ENCODE measurements around the gene DOCK8.
A peak's percentile ranks its signal among the peaks of the same experiment; 100 is the strongest.

The DOCK8 gene

DNA sequence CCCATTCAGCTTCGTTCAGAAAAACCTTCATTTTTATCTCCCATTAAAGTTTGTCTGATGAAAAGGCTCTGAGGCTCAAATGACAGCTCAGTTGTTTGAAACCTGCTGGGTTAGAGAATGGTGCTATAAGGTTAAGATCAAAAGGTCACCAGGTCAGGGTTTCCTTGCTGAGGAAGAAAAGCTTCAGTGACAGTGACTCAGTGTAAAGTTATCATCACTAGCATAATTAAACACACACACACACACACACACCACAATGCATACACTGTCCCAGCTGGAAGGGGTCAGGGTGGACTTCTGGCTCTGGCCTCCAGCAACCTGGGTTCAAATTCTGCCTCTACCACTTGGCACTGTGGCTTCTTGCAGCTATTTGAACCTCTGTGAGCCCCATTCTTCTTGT, 281.1 kb downstream of the DOCK8 start:
- no peaks in the 10 kb centered on the region for H3K36me3 ChIP-seq (ENCODE audit: control insufficient read depth, insufficient read depth, low read length)
- no peak overlapping the region for H3K27ac ChIP-seq (ENCODE audit: low read depth, low read length, severe bottlenecking)
- no peaks in the 10 kb centered on the region for H3K4me1 ChIP-seq (ENCODE audit: control insufficient read depth, insufficient read depth, low read length, poor library complexity, severe bottlenecking)
- no CpG with 5 or more reads among the region's 1 CpG for WGBS, 2 experiments (ENCODE audit: insufficient coverage in 2 of 2)
- no peak overlapping the region for H3K4me3 ChIP-seq (ENCODE audit: extremely low read depth, insufficient read depth, low read length, poor library complexity, severe bottlenecking)
- no peaks in the 10 kb centered on the region for H3K9me3 ChIP-seq (ENCODE audit: control insufficient read depth, low read length)

DNA sequence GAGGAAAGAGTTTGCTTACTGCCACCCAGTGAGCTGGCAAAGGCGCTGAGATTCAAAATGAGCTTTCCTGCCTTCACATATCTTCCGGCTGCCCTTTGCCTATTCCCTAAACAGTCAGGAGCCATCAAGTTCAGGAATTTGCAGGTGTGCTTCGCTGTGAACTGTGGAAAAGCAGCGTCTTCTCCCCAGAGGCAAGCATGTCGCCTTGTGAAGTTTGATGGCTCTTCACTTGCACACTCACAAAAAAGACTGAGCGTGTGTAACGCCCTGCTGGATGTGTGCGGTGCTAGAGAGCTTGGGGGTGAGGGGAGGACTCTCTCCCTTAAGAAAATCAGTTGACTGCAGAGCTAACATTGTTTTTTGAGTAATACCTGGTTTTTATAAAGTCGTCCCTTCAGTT, 288.7 kb downstream of the DOCK8 start:
- Histone ChIP-seq H3K36me3 (ENCODE audit: control insufficient read depth, insufficient read depth, low read length) (no peaks in the 10 kb centered on the region), H3K9me3 (ENCODE audit: control insufficient read depth, low read length) (no peaks in the 10 kb centered on the region), H3K27ac (ENCODE audit: low read depth, low read length, severe bottlenecking) (no peak overlapping the region), H3K4me3 (ENCODE audit: extremely low read depth, insufficient read depth, low read length, poor library complexity, severe bottlenecking) (no peak overlapping the region), H3K4me1 (ENCODE audit: control insufficient read depth, insufficient read depth, low read length, poor library complexity, severe bottlenecking) (peaks cover 6% of the 10 kb centered on the region)
- WGBS, 2 experiments (ENCODE audit: insufficient coverage in 2 of 2) = 78% methylated on average over 5 to 6 of the region's 9 CpGs

DNA sequence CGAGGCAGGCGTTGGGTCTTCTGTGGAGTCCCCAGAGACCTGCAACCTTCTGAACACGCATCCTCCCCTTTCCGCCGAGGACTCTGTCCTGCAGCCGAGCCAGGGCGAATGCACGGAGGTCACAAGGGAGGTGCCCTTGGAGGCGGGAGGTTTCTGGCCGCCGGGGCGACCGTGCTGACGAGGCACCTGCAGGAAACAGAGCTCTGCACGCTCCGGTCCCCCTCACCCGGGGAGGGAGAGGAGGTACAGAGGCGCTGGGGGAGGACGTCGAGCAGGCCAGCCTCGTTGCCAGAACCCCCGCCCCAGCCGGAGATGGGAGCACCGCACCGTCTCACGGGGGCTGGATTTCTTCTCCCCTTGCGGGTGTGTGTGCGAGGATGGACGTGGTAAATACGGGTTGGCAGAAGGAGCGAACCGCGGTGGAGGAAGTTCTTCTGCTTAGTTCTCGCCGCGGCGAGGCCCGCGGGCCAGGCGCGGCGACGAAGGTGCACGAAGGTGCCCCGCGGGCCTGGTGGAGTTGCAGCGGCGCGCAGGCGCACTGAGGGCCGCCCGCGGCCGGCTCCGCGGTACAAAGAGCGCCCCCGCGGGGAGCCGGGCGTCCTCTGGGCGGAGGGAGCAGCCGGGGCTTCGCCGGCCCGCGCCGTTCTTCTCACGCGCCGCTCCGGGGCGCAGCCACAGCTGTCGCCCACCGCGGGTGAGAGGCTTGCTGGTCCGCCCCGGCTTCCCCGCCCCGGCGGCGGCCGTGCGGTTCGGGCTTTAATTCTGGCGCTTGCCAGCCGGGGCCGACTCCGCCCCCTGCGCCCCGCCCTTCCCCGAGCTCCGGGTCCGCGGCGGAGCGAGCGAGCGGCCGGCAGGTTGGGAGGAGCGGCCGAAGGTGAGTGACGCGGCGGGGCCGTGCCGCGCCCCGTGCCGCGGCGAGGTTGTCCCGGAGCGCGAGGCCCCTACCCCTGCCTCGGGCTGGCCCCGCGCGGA, 289.5 kb downstream of the DOCK8 start, which contains the start of gene KANK1:
TSS of gene KANK1 (plus strand) at position 815 of the 972 bp plus-strand sequence.
- Histone ChIP-seq H3K27ac (ENCODE audit: low read depth, low read length, severe bottlenecking) (no peak within 1 kb of the TSS), H3K36me3 (ENCODE audit: control insufficient read depth, insufficient read depth, low read length) (no peaks in the 10 kb centered on the region), H3K4me1 (ENCODE audit: control insufficient read depth, insufficient read depth, low read length, poor library complexity, severe bottlenecking) (peaks cover 6% of the 10 kb centered on the region), H3K4me3 (ENCODE audit: extremely low read depth, insufficient read depth, low read length, poor library complexity, severe bottlenecking) (peak within 1 kb of the TSS; percentile 52), H3K9me3 (ENCODE audit: control insufficient read depth, low read length) (no peaks in the 10 kb centered on the region)
- WGBS, 2 experiments (ENCODE audit: insufficient coverage in 2 of 2) = 1% methylated on average over 88 to 95 of the region's 119 CpGs

DNA sequence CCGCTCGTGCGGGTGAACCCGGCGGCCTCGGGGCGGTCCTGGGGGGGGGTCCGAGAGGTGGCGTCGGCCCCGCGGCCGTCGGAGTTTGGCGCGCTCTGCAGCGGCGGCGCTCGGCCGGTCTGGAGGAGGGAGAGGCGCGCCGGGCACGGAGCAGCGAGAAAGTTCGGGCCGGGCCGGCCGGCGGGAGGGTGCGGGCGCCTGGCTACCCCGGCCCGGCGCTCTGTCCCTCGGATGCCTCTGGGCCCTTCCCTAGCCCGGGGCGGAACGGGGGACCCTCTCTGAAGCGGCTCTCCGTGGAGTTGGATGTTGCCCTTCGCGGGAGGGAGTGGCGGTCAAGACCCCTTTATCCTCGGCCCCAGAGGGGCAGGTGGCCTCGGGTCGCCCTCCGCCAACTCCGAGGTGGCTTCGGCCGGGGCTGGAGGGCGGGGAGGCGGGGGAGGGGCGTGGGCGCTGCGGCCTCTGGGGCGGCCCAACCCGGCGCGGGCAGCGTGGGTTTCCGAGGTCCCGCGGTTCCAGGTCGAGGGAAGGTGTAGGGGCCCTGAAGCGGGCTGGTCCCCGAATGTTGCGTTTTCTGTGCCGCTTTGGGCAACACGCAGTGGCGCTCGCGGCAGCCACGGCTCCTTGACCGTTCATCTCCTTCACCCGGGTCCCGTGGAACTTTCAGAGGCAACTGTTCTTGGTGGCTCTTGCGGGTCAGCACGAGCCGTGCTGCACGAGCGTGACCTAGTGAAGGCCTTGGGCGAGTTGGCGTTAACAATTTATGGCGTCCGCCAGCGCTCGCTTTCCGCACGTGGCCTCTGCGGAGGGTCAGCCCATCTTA, 290.5 kb downstream of the DOCK8 start:
- Histone ChIP-seq H3K4me1 (ENCODE audit: control insufficient read depth, insufficient read depth, low read length, poor library complexity, severe bottlenecking) (peaks cover 6% of the 10 kb centered on the region), H3K36me3 (ENCODE audit: control insufficient read depth, insufficient read depth, low read length) (no peaks in the 10 kb centered on the region), H3K9me3 (ENCODE audit: control insufficient read depth, low read length) (no peaks in the 10 kb centered on the region), H3K4me3 (ENCODE audit: extremely low read depth, insufficient read depth, low read length, poor library complexity, severe bottlenecking) (peak overlapping the region; percentile 52), H3K27ac (ENCODE audit: low read depth, low read length, severe bottlenecking) (no peak overlapping the region)
- WGBS, 2 experiments (ENCODE audit: insufficient coverage in 2 of 2) = 2 to 3% methylated on average over 57 to 65 of the region's 92 CpGs

DNA sequence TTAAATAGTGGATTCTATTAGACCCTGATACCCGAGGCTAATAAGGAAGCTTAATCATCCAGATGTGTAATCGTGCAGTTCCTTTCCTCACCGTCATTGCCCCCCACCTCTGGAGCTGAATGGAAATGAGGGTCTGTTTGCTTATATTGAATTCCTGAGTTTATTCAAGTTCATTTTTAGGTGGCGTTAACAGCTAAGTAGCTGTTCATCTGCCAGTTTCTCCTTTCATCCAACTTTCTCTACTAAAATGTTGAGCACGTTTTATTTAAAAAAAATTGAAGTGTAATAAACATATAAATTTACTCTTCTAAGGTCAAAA, 291.0 kb downstream of the DOCK8 start:
- Histone ChIP-seq H3K36me3 (ENCODE audit: control insufficient read depth, insufficient read depth, low read length) (no peaks in the 10 kb centered on the region), H3K4me1 (ENCODE audit: control insufficient read depth, insufficient read depth, low read length, poor library complexity, severe bottlenecking) (peaks cover 6% of the 10 kb centered on the region), H3K4me3 (ENCODE audit: extremely low read depth, insufficient read depth, low read length, poor library complexity, severe bottlenecking) (peak overlapping the region; percentile 52), H3K9me3 (ENCODE audit: control insufficient read depth, low read length) (no peaks in the 10 kb centered on the region), H3K27ac (ENCODE audit: low read depth, low read length, severe bottlenecking) (no peak overlapping the region)
- 0% methylated on average over 1 to 3 of the region's 5 CpGs for WGBS, 2 experiments (ENCODE audit: insufficient coverage in 2 of 2)

DNA sequence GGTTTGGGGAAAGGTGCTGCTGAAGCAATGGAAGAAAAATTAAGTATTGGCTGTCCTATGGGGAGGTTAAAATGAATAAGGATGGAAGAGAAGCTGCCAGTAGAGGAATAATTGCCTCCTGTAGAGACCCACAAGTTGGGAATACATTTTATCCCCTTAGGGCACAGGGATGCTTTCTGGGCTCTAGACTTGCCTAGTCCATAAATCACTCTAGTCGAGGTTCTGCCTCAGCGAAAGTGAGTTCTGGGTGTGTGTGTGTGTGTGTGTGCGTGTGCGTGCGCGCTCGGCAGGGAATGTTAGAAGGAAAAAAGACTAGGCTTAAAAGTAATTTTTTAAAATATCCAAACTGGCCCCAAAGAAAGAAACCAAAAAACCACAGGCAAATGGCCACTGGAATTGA, 291.6 kb downstream of the DOCK8 start:
- peaks cover 6% of the 10 kb centered on the region for H3K4me1 ChIP-seq (ENCODE audit: control insufficient read depth, insufficient read depth, low read length, poor library complexity, severe bottlenecking)
- no peaks in the 10 kb centered on the region for H3K9me3 ChIP-seq (ENCODE audit: control insufficient read depth, low read length)
- no peaks in the 10 kb centered on the region for H3K36me3 ChIP-seq (ENCODE audit: control insufficient read depth, insufficient read depth, low read length)
- no peak overlapping the region for H3K27ac ChIP-seq (ENCODE audit: low read depth, low read length, severe bottlenecking)
- WGBS, 2 experiments (ENCODE audit: insufficient coverage in 2 of 2) = 60% methylated on average over 1 of the region's 7 CpGs; no CpG with 5 or more reads in 1 of the 2 experiments
- no peak overlapping the region for H3K4me3 ChIP-seq (ENCODE audit: extremely low read depth, insufficient read depth, low read length, poor library complexity, severe bottlenecking)

DNA sequence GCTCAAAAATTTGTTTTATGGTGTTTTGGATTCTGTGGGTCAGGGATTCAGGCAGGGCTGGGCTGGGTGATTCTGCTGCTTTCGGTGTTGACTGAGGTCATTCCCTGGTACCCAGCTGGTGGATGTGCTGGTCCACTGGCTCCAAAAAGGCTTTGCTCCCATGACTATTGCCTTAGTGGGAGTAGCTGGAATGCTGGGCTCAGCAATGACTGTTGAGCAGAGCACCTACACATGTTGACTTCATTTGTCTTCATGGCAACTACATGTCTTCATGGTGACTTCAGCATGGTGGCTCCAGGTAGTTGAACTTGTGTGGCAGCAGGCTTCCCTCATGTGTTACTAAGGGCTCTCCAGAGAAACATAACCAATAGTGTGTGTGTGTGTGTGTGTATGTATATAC, 297.2 kb downstream of the DOCK8 start:
- H3K27ac ChIP-seq (ENCODE audit: low read depth, low read length, severe bottlenecking) = no peak overlapping the region
- H3K36me3 ChIP-seq (ENCODE audit: control insufficient read depth, insufficient read depth, low read length) = no peaks in the 10 kb centered on the region
- H3K4me3 ChIP-seq (ENCODE audit: extremely low read depth, insufficient read depth, low read length, poor library complexity, severe bottlenecking) = no peak overlapping the region
- no peaks in the 10 kb centered on the region for H3K4me1 ChIP-seq (ENCODE audit: control insufficient read depth, insufficient read depth, low read length, poor library complexity, severe bottlenecking)
- 100% methylated on average over 1 of the region's 1 CpG for WGBS, 2 experiments (ENCODE audit: insufficient coverage in 2 of 2)
- H3K9me3 ChIP-seq (ENCODE audit: control insufficient read depth, low read length) = no peaks in the 10 kb centered on the region

DNA sequence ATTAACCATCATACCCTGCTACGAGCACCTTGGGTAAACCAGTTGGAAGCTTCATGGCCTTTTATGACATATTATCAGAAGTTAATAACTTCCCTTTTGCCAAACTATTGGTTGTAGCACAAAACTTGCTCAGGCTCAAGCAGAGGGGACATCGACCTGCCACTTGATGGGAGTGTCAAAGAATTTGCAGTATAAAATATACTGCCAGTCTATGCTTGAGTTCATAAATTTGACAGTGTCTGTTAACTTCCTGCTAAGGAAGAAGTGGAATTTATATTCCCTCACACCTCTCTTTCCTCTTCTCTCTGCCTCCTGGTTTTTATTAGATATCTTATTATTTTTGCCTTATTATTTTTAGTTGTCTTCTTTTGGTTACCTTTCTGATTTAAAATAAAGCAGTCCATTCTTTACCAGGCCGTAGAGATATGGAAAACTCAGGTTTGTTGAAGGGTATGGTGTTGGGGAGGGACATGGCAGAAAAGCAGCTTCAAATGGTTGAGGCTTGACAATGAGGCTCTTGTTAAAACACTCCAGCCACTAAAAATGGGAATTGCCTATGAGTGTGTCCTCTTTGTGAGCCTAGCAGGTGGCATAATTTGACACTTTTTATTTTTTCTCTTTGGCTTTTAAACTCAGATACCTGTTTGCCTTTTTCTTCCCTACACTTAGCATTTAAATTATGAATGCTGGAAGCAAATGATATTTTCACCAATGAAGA, 298.0 kb downstream of the DOCK8 start:
- Histone ChIP-seq H3K27ac (ENCODE audit: low read depth, low read length, severe bottlenecking) (no peak overlapping the region), H3K9me3 (ENCODE audit: control insufficient read depth, low read length) (no peaks in the 10 kb centered on the region), H3K4me1 (ENCODE audit: control insufficient read depth, insufficient read depth, low read length, poor library complexity, severe bottlenecking) (no peaks in the 10 kb centered on the region), H3K36me3 (ENCODE audit: control insufficient read depth, insufficient read depth, low read length) (no peaks in the 10 kb centered on the region), H3K4me3 (ENCODE audit: extremely low read depth, insufficient read depth, low read length, poor library complexity, severe bottlenecking) (no peak overlapping the region)
- WGBS, 2 experiments (ENCODE audit: insufficient coverage in 2 of 2) = 100% methylated on average over 1 of the region's 3 CpGs; no CpG with 5 or more reads in 1 of the 2 experiments

Data from mesodermal cell (in vitro differentiated cells).